Renal pelvis (tissue), 4 donors: Measurements from ENCODE around the gene PAX2. TPM values are rescaled to one million over a fixed set of nuclear protein-coding genes. Genes with fewer than 3 reads are reported as not detected.

Experiments used
- DNase-seq: peaks from one replicate; pipeline ENCODE4 v3.0.0-alpha.2; 2013
- polyA plus RNA-seq, 3 donors: library from polyadenylated mRNA; unstranded; fragments of 120-200 nt; gene quantifications; one replicate each; pipeline ENCODE4 v1.2.1, GENCODE V29; 2013; ENCODE audit not compliant: insufficient read length in 3 of 3

The PAX2 gene
- polyA plus RNA-seq, 3 donors, result 175 to 250 (median 236) TPM

DNA sequence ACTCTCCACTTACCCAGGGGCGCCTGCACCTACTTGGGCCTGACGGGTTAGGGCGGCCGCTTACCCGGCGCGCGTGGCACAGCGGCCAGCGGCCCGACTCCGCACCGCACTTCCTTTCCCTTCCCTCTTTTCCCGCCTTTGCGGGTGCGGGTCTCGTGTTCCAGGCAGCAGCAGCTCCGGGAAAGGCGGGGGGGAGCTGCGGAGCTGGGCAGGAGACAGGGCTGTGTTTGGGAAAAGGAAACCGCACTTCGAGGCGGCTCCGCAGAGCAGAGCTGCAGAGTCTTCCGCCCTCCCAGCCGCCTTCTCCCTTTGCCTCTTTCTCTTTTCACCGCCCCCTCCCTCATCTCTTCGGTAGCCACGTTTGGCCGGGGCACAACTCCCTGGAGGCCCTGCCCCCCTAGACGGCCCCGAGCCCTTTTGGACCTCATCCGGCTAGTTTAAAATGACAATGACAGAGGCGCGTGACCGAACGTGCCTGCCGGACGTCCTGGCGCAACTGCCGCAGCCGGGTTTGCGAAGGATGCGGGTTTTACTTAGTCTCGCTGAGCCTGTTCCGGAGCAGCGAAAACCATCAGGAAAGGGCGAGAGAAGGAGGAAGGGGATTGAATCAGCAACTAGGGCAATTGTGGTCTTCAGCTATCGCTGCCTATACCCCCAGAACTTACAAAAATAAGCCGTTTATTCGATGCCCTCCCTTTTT is 7.9 kb upstream of the PAX2 start:
- no peak for DNase-seq

DNA sequence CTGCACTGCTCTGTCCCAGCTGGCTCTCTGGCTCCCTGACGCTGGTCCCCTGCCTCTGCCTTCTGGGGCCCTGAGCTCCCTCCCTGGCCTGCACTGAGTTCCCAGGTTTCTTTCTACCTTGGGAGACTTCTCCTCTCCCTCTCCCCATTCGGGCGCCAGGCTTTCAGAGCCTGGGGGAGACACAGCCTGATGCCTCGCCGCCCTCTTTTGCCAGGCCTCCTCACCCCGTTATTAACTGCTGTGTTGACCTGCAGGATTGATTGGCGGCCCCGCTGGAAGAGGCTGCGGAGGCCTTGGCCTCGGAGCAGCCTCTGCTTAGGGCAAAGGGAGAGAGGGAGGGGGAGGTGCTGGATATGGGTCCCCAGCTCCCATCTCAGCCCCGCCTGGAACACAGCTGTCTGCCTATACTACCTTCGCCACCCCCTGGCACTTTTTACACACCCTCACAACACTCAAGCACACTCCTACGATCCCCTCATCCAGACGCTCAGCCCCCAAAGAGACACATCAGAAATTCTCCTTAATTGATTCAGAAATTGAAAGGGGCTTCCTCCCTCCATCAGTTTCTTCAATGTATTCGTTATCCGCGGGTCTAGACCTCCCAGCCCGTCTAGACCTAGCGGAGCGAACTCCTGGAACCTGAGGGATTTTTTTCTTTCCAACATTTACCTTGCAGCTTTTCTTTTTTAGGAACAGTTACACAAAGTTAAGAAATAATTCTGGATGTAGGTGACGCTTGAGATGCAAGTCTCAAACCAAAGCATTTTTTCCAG is 7.1 kb upstream of the PAX2 start:
- no peak for DNase-seq

DNA sequence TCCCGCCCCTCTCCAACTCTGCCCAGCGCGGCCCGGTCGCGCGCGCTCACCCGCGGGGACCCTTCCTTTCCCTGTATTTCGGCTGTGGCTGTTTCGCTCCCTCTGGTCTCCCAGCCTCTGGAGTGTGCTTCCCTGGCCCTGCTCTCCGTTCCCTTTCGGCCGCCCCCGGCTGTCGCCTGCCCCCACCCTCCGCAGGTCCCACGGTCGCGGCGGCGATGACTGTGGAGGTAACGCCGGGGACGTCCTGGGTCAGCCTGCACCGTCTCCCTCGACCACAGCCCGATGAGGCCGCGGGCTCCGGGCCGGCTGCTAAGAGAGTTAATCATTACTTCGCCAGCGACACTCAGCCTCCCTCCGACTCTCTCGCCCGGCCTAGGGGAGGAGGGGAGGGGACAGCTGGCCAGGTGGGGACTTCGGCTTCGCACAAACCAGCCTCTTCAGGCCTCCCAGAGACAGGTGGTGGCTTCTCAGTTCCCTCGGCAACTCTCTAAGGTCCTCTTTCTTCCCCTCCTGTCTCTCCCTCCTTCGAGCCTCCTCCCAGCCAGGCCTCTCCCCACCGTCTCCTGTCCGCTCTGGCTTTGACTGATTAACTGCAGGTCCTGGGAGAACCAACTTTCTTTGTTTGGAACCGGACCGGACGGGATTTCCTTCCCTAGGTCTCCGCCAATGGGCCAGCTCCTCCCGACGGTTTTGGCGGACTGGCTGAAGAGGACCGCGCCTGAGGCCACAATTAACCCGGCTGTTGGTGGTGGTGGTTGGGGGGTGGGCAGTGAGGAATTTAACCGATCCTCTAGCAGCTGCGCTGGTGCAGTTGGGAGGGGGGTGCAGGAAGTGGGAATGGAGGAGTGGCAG is 5.6 kb upstream of the PAX2 start:
- no peak for DNase-seq

- DNase-seq, result no peak
Observed at GRCh38 chr10:100740476-100741377, 4.7 kb upstream of the PAX2 start.

- DNase-seq, result no peak
Observed at GRCh38 chr10:100741378-100742075, 3.9 kb upstream of the PAX2 start.

- DNase-seq, result peak; percentile 95
Observed at GRCh38 chr10:100742076-100742771, 3.2 kb upstream of the PAX2 start.

DNA sequence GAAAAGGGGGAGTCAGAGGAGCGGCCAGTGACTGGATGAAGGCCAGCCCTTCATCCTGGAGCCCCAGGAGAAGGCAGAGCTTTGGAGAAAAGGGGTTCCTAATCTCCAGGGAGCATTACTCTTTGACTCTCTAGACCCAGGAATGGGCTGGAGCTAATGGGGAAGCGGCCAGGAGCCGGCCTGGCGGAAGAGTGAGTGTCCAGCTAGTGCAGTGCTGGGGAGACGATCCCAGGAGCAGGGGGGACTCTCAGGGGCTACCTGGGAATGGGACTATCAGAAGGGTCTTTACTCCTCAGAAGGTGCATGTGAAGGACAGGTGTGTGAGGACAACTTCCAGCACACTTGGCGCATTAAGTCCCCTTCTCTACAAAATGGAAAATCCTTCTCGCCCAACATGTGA is 2.4 kb upstream of the PAX2 start:
- no peak for DNase-seq

DNA sequence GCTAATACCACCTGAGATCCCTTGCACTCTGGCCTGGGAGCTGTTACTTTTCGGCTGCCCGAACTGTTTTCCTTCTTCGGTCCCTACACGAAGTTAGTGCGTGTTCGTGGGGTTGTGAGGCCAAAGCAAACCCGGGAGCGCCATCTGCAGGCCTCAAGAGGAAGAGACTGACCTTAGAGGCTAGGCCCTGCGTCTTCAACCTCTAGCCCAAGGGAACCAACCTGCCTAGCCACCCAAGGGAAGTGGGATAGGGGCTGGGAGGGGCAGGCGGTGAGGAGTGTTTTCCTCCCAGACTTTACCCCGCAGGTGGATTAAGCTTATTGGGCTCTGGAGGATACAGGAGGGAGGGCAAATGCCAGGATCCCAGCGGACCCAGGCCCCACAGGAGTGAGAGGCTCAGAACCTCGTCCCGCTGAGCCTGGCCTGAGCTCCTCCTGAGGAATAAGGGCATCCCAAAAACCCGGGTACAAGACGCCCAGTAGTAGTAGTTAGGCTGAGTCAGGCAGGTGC is 1.7 kb upstream of the PAX2 start:
- peak; percentile 88 for DNase-seq

- peak; percentile 77 for DNase-seq
Observed at GRCh38 chr10:100744136-100744986, 1.0 kb upstream of the PAX2 start.

DNA sequence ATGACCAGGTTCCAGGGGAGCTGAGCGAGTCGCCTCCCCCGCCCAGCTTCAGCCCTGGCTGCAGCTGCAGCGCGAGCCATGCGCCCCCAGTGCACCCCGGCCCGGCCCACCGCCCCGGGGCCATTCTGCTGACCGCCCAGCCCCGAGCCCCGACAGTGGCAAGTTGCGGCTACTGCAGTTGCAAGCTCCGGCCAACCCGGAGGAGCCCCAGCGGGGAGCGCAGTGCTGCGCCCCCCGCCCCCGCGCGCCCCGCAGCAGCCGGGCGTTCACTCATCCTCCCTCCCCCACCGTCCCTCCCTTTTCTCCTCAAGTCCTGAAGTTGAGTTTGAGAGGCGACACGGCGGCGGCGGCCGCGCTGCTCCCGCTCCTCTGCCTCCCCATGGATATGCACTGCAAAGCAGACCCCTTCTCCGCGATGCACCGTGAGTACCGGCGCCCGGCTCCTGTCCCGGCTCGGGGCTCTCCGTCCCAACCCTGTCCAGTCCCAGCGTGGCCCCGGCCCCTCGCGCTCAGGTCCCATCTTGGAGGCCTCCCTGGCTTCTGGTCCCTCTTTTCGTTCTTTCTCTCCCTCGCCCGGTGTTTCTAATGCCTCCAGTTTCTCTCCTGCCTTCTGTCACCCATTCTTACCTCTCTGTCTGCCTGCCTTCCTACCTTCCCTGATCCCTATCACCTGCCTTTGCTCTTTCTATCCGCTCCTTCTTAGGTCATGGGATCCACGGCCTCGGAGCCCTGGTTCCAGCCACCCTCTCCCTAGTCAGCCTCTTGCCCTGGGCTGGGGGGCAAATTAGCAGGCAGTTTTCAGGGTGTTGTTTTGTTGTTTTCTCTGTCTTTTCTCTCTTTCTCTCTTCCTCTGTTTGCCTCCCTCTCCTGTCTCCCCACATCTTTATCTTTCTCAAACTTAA is 751 bp downstream of the PAX2 start:
- no peak for DNase-seq

DNA sequence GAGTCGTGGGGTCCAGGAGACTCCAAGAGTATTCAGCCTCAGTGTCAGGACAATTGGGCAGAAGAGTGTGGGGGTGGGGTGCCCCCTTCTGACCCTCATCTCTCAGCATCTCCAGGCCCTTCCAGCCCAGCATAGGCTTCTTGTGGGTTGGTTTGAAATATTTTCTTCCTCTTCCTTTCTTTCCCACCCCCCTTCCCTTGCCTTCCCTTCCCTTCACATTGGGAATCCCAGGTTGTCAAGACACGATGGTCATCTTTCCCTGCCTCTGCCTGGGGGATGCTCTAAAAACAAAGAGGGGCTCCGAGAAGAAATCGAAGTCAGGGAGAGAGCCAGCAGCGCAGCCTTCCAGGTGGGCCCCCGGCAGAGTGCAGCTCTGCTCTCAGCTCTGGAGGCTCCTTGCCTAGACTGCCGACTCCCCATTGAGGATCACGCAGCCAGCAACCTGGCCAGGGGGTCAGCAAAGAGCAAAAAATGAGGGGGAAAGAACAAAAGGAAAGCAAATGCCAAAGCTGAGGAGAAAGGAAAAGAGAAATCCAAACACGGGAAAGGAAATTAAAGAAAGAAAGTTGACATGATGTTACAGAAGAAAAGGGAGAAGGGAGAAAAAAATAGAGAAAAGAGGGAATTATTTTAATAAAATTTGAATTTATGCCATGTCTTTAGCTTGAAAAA is 1.5 kb downstream of the PAX2 start:
- DNase-seq, result no peak

- no peak for DNase-seq
Observed at GRCh38 chr10:100747456-100748230, 2.3 kb downstream of the PAX2 start.

DNA sequence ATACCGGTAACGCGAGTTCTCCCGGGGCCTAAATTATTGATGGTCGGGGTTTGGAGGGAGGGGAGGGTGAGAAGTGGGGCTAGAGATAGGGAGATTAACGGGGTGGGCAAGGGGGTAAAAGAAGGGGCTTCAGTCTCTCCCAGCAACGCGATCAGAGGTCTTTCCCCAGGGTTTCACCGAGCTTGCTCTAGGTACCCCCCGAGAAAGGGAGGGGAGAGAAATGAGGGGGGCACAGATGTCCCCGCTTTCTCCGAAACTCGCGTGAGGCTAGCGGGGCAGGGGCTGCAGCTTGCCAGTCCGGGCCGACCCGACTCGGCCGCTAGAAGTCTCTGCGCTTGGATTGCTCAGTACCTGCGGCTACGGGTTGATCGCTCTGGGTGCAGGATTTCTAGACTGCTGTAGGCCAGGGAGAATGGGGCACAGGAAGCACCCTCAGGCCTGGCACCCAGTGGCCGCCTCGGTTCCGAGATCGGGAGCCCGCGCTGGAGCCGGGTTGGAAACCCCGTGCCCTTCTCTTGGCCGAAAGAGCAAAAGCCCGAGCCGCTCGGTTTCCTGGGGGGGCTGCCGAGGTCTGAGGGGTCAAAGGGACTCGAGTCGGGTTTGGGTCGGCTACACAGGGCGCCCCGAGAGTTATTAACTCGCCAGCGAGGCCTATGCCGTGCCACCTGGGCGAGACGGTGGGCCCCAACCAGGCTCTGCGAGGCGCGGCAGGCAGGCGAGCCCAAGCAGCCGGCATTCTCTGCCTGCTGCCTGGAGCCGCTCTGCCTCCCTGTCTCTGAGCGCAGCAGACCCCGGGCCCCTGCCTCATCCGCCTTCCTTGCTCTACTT is 3.1 kb downstream of the PAX2 start:
- no peak for DNase-seq

DNA sequence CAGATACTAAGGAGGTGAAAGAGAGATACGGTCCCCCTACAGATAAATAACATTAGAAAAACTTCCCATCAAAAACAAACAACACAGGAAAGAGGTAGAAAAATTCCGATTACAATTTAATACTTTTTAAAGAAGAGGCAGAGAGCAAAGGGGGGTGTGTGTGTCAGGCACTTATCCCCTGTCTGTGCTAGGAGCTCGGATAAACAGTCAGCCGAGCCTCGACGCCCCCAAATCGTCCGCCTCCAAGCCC is 3.6 kb downstream of the PAX2 start:
- no peak for DNase-seq

DNA sequence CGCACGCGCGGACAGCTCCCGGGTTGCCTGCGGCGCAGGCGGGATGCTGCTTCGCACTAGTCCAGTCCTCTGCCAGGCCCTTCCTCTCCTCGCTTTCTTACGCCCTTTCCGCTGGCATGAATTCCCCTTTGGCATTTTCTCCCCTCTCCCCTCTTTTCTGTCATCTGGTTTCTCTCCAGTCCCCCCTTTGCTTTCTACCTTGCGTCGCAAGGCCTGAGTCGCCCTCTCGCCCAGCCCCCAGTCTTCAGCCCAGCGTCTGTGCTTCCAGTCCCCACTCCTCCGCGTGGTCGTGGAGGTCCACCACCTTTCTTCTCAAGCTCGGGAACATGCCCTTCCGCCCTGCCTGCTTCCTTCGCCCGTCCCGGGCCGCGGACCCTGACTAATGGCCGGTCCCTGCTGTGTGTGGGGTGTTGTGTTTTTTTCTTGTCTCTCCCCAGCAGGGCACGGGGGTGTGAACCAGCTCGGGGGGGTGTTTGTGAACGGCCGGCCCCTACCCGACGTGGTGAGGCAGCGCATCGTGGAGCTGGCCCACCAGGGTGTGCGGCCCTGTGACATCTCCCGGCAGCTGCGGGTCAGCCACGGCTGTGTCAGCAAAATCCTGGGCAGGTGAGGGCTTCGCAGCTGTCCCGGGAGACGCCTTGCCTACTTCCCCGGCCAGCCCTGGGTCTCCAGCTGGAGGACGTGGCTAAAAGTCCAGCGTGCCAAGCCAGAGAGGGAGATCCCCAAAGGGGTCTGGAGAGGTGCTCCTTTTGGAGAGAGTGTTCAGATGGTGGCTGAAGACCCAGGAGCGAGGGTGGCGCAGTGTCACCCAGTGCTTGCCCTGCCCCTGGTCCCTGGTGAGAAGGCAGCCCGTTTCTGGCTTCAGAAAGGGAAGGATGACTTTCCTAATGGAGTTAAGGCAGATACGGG is 4.2 kb downstream of the PAX2 start:
- DNase-seq, result no peak
